Superior temporal gyrus (tissue), 1 donor: ENCODE data around the gene RC3H2.
"Not testable (repeated sequence)": the region's sequence is repeated elsewhere in the genome, so short reads cannot be mapped to it uniquely, and the experiment has no call there.

Source experiments
- DNase-seq: peaks from one replicate; pipeline ENCODE4 v3.0.0-alpha.2; 2016; ENCODE audit errors: extremely low spot score

Gene RC3H2

DNA sequence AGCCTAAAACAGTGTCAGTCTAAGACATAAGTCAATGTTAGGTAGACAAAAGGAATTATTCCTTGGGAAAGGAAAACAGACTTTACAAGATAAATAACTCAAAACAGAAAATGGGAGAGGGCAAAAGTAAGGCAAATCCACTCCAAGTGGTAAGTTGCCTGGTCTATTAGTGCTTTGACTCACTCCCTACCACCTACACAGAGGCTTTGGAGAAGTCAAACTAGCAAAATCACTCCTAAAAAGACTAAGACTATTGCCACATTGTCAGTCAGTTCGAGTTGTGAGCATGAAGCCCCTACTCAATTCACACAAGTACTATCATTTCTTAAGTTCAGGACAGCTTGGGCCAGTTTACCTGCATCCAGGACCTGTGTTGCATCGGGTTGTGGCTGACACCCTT, 13.2 kb upstream of the RC3H2 start:
- no peak for DNase-seq

DNA sequence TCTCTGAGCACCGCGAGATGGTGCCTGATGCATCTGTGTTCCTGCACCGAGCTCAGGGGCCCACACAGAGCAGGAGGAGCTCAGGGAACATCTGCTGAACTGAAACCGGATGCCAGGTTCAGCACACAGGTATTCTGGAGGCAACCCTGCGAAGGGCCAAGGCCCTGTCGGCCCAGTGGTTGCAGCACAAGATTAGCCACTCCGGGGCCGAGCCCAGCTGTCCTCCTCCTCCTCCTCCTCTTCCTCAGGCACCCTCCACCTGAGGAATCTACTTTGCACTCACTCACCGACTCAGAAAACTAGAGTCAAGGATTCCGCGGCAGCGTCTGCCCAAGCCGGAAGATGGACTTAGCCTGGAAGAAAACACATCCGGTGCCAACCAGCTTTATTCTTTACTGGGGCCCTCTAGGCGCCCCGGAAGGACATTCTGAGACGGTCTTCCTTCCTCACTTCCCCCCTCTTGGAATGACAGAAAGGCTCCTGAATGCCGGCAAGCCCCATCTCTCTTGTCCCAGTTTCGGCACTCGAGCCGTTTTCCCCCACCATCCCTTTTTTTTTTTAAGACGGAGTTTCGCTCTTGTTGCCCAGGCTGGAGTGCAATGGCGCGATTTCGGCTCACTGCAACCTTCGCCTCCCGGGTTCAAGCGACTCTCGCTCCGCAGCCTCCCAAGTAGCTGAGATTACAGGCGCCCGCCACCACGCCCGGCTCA, 8.0 kb upstream of the RC3H2 start, which contains the start of gene ZBTB6:
TSS of gene ZBTB6 (minus strand) at position 360 of the 710 bp plus-strand sequence. CDS start 1,251 bp downstream, outside the sequence.
- peak; percentile 97 for DNase-seq

- DNase-seq: no peak
These were observed 7.5 kb upstream of the RC3H2 start for GRCh38 chr9:122912671-122912963.

- not testable (repeated sequence) for DNase-seq
These were observed 963 bp upstream of the RC3H2 start for GRCh38 chr9:122906122-122906521.

DNA sequence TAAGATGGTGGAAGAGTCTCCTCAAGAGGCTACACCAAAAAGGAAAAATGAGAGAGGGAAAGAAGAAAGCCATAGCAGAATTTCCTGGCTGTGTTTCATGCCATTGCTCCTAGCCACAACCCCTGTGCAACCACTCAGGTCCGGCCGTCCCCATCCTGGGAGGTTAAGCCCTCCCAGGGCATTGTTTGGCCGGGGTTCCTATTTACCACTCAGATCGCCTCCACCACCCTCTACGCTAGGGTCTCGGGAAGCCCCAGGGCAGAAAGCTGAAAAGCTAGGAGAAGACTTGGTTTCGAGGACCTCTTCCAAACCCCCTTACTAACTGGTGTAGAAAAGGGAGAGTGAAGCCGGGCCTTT, 715 bp downstream of the RC3H2 start:
- peak; percentile 42 for DNase-seq

GRCh38 chr9:122900791-122901190, 4.4 kb downstream of the RC3H2 start:
- no peak for DNase-seq

GRCh38 chr9:122897969-122898368, 7.2 kb downstream of the RC3H2 start:
- DNase-seq: no peak

DNA sequence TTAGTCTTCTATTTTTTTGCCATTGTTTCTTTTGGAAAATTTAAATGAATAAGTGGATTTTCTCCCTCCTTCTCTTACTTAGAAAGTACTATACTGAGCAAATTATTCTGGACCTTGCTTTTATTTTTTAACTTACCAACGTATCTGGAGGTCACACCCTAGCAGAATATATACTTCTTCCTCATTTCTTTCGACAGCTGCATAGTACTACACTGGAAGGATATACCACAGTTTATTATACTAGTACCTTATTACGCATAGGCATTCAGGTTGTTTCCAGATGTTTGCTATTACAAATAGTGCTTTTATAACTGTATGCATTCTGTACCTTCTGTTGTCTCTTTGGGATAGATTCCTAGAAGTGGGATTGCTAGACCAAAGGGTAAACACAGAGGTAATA, 16.7 kb downstream of the RC3H2 start:
- no peak for DNase-seq

- no peak for DNase-seq
These were observed 22.0 kb downstream of the RC3H2 start for GRCh38 chr9:122883125-122883524.

- no peak for DNase-seq
These were observed 25.7 kb downstream of the RC3H2 start for GRCh38 chr9:122879443-122879842.

DNA sequence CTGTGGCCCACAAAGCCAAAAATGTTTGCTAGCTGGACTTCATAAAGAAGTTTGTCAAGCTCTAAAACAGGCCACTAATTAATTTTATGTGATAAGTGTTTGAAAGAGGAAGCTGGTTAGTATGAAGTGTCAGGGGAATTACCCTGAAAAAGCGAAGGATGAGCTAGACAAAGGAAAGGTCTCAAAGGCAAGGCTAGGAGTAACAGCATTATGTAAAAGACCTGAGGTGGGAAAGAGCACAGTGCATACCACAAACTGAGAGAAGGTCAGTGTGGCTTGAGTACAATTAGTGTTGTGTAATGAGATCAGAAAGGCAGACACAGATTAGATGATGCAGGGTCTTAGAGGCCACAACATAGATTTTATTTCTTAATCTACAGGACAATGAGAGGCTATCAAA, 29.6 kb downstream of the RC3H2 start:
- no peak for DNase-seq

GRCh38 chr9:122867276-122867675, 37.9 kb downstream of the RC3H2 start:
- DNase-seq: not testable (repeated sequence)

- no peak for DNase-seq
These were observed 39.1 kb downstream of the RC3H2 start for GRCh38 chr9:122866079-122866478.

GRCh38 chr9:122865300-122865699, 39.9 kb downstream of the RC3H2 start:
- DNase-seq: no peak

GRCh38 chr9:122863407-122863806, 41.8 kb downstream of the RC3H2 start:
- DNase-seq: no peak

DNA sequence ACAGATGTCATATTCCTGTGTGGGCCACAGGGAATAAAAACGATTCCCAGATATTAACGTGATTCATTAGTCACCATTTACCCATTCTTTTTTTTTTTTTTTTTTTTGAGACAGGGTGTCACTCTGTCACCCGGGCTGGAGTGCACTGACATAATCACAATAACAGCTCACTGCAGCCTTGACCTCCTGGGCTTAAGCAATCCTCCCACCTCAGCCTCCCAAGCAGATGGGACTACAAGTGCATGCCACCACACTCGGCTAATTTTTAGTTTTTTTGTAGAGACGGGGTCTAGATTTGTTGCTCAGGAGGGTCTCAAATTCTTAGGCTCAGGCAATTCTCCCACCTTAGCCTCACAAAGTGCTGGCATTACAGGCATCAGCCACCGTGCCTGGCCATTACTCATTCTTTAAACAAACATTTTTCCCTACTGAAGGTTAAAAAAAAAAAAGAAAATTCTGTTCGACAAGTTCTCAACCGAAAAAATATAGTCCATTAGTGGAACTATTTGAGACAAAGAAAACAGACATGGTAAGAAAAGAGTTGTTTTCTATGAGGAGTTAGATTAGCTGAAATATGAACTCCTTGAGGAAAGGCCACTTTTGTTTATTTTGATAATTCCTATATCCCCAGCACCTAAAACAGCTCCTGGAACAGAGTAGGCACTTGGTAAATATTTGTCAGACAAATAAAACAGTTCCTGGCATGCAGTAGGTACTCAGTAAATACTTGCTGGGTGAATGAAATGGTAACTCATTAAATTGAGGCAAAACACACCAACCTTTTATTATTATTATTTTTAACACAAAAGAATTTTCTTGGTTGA, 44.6 kb downstream of the RC3H2 start:
- DNase-seq: no peak

- no peak for DNase-seq
These were observed 47.3 kb downstream of the RC3H2 start for GRCh38 chr9:122857815-122858214.

GRCh38 chr9:122852085-122852786, 52.9 kb downstream of the RC3H2 start:
- DNase-seq: not testable (repeated sequence)

DNA sequence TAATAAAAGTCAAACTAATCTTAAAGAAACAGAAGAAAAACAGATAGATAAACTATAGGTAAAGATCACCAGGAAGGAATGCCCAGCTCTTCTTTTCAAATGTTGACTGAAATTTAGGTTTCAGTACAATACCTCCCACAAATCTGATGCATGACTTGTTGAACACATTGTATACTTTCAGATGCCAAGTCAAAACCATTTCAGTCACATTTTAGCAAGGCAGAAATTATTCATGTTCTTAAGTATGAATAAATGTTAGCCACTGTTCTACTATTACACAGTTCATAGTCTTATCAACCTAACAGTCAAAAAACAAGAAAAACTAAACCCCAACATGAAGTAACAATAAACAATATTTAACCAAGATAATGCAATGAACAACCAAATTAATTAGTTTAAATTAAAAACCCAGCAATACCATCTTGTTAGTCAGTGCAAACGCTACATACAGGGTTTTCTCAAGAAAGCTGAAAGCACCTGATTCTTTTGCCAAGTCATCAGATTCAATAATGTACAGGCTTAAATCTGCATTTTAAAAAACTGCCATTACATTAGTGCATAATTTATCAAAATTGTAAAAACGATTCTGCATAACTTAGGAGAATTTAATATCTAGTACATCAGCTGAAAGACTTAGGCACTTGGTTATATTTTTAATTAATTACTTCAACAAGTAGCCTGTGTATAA, 56.8 kb downstream of the RC3H2 start:
- no peak for DNase-seq

- no peak for DNase-seq
These were observed 58.7 kb downstream of the RC3H2 start for GRCh38 chr9:122846371-122846940.

- DNase-seq: no peak
These were observed 60.0 kb downstream of the RC3H2 start for GRCh38 chr9:122845116-122845515.

DNA sequence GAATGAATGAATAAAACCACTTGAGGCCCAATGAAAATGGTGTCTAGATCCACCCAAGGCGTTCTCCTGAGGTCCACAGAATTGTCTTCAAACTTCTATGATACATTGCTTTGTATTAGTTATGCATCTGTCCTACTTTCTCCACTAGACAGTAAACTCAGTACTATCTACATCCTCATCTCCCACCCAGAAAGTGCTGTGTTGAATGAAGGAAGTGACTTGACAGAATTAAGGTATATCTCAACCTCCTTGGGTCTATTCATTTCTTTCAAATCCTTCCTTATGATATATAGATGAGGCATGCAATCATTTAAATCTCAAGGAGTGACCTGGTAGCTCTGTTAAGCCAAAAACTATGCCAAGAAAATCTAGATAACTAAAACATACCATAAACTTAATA, 61.0 kb downstream of the RC3H2 start:
- DNase-seq: no peak
